ENCODE data around the gene OSBPL10. TPM values are rescaled to one million over a fixed set of nuclear protein-coding genes. Genes with fewer than 3 reads are reported as not detected.
A peak's percentile ranks its signal among the peaks of the same experiment; 100 is the strongest.

OSBPL10 gene
- total RNA-seq, 2 experiments from 2014 or later = 0.09 to 0.22 TPM

DNA sequence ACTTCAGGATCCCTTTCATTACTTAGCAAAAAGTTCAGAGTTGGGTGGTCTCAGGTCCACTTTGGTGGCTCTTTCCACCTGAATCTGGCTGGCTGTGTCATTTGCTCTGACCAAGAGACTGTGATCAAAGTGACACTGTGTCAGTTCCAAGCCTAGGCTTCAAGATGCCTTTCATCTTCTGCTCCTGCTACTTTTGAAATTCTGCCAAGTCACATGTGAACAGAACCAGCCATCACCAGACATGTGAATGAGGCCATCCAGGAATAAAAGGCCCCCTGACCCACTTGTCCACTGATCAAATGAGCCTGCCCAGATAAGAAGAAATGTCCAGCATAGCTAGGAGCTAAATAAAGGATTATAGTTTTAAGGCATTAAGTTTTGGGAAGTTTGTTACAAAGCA is 132.2 kb downstream of the OSBPL10 start:
- Mint-ChIP-seq H3K27ac (no peak overlapping the region), H3K4me1 (no peaks in the 10 kb centered on the region), H3K4me3 (no peak overlapping the region), H3K27me3 (no peaks in the 10 kb centered on the region), H3K9me3 (no peaks in the 10 kb centered on the region), H3K36me3 (no peaks in the 10 kb centered on the region)
- ATAC-seq (ENCODE audit: low read depth) = no peak
- no peak for DNase-seq
- POLR2A ChIA-PET = no interaction called here

DNA sequence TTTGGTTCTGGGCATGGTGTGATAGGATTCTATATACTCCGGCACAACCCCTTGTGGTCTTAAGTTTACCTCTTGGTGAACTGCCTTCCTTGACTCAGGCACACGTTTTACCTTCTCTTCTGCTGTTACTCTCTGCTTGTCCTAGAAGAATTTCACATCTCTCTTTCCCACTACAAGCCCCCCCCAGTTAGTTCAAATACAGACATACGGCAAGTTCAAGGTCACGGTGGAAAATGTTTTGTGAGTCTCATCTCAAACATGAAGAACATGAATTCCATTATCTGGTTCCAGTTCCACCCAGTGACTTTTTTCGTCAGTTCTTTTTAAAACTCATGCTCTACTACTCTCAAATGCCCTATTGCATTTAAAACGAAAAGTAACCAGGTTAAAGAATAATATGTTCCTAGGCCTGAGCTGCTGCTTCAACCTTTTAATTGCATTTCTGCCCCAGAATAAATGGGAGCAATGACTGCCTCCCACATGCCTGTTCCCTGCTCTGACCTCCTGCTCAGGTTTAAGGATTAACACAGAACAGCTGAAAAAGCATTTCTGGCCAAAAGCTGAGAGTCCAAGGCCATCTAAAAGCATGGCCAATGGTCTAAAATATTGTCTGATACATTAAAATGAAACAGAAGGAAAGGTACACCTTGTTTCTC is 132.8 kb downstream of the OSBPL10 start:
- no peaks in the 10 kb centered on the region for H3K27me3 Mint-ChIP-seq
- H3K4me1 Mint-ChIP-seq = no peaks in the 10 kb centered on the region
- no peaks in the 10 kb centered on the region for H3K36me3 Mint-ChIP-seq
- H3K27ac Mint-ChIP-seq = no peak overlapping the region
- no peak for ATAC-seq (ENCODE audit: low read depth)
- DNase-seq = no peak
- no peaks in the 10 kb centered on the region for H3K9me3 Mint-ChIP-seq
- POLR2A ChIA-PET = no interaction called here
- no peak overlapping the region for H3K4me3 Mint-ChIP-seq

DNA sequence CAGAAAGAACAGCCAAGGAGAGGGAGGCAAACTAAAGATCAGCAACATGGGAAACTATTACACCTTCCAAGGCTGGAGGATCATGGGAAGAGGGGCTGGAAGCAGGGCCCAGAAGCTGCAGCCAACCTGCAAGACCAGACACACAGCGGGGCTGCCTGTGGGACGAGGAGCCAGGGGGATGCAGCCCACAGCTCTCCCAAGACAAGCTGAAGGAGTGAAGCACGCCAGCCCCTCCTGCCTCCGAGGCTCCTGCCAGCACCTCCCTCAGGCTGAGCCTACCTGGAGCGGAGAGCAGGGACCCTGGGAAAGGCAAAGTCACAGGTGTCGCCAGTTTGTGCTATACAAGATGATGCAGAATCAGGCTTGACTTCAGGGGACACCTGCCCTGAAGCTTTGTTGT is 133.3 kb downstream of the OSBPL10 start:
- no peak overlapping the region for H3K4me3 Mint-ChIP-seq
- ATAC-seq (ENCODE audit: low read depth) (no peak), DNase-seq (no peak)
- H3K27ac Mint-ChIP-seq = no peak overlapping the region
- POLR2A ChIA-PET = no interaction called here
- H3K27me3 Mint-ChIP-seq = no peaks in the 10 kb centered on the region
- no peaks in the 10 kb centered on the region for H3K9me3 Mint-ChIP-seq
- H3K36me3 Mint-ChIP-seq = no peaks in the 10 kb centered on the region
- no peaks in the 10 kb centered on the region for H3K4me1 Mint-ChIP-seq

DNA sequence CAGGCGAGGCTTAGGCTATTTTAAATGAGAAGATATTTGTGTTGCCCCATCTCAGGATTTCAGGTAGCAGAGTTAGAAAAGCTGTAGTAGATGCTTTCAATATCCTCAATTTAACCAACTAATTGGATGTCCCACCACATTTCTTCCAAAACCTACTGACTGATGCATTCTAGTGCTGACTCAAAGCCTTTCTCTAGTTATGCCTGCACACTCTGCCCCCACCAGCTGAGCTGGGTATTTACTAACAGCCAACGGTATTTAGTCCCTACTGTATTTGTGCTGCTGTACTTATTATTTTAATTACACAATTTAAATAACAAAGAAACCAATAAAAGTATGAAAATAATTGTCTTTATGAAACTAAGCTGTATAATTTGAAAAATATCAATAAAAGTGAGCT is 139.5 kb downstream of the OSBPL10 start:
- H3K4me3 Mint-ChIP-seq = no peak overlapping the region
- no peaks in the 10 kb centered on the region for H3K36me3 Mint-ChIP-seq
- H3K27me3 Mint-ChIP-seq = no peaks in the 10 kb centered on the region
- no peaks in the 10 kb centered on the region for H3K4me1 Mint-ChIP-seq
- DNase-seq (no peak), ATAC-seq (ENCODE audit: low read depth) (no peak)
- H3K27ac Mint-ChIP-seq = no peak overlapping the region
- POLR2A ChIA-PET = no interaction called here
- no peaks in the 10 kb centered on the region for H3K9me3 Mint-ChIP-seq

DNA sequence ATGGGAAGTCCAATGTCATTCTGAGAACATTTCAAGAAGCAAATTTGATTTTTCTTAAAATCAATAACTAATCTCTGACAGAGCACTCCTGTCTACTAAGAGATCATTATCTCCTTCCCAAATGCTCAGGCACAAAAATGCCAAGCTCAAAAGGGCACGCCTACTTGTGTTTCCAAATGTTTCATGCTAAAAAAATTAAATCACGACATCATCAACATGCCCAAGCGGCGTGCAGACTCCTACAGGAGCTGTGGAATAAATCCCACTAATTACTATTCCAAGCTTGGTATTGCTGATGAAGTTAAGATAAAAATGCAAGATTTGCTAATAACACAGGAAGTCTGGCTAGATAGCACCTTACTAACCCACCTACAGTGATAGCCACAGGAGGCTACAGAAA is 140.8 kb downstream of the OSBPL10 start:
- DNase-seq (no peak), ATAC-seq (ENCODE audit: low read depth) (no peak)
- Mint-ChIP-seq H3K36me3 (no peaks in the 10 kb centered on the region), H3K4me3 (no peak overlapping the region), H3K27me3 (no peaks in the 10 kb centered on the region), H3K4me1 (no peaks in the 10 kb centered on the region), H3K27ac (no peak overlapping the region), H3K9me3 (no peaks in the 10 kb centered on the region)
- POLR2A ChIA-PET = no interaction called here

DNA sequence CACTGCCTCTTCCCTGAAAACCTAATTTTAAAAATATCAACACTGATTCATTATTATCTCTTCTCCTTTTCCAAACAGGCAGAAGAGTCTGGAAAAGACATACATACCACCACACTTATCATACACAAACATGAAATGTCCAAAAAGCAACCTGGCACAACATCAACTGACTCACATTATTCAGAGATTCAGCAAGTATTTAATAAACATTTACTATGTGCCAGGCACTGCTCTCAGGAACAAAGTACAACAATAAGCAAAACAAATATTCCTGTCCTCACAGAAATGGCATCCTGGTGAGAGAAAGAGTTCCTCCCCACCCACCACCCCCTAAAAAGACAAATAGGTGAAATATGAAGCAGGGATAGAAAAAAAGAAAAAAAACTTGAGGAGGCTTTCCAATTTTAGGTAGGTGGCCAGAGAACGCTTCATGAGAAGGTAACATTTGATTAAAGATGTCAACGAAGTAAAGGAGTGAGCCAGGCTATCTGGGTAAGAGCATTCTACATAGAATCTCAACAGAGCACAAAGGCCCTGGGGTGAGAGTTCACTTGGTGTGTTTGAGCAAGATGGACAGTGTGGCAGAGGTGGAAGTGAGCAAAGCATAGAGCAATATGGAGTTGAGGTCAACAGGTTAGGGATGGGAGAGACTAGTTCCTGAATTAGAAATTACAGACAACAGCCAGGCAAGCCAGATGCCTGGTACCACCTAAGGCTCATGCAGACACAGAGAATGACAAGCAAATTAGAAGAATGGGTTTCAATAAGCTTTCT is 141.7 kb downstream of the OSBPL10 start:
- POLR2A ChIA-PET = no interaction called here
- ATAC-seq (ENCODE audit: low read depth) (no peak), DNase-seq (no peak)
- Mint-ChIP-seq H3K4me1 (no peaks in the 10 kb centered on the region), H3K4me3 (no peak overlapping the region), H3K27me3 (no peaks in the 10 kb centered on the region), H3K36me3 (no peaks in the 10 kb centered on the region), H3K9me3 (no peaks in the 10 kb centered on the region), H3K27ac (no peak overlapping the region)

DNA sequence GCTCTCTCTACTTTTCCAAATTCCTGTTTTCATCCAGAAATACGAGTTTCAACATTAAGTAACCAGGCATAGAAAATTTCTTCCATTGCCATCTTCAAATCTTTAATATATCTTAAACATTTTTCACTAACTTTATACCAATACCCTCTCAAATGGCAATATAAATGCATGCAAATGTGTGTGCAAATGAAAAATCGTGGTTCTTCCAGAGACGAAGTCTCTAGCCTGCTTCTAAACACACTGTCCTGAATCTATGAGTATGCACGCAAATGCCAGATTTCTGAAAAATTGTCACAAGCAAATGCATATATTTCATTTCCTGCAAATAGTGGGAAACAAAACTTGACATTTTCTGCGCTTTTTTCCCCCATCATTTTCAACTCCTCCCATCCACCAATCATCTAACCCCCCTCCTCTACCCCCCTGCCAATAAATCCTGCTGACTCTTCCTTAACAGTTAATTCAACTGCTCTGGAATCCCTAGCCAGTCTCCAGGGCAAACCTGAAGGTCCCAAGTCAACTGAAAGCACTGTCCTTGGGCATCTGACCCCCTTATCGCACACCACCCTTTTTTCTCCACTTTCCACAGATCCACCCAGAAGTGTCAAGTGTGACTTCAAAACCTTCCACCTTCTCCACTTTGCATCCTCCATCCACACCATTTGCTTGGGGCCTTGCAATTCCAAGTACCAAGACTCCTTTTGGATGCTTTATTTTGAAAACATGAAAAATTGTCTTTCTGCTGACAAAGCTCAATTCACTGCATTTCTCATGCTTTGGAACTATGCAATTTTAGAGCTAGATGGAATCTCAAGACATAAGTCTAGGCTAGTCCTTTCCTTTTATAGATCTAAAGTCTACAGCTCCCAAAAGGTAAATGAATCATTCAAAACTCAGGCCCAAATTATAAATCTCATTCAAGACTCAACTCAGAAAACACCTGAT is 144.7 kb downstream of the OSBPL10 start:
- DNase-seq (no peak), ATAC-seq (ENCODE audit: low read depth) (no peak)
- no peak overlapping the region for H3K27ac Mint-ChIP-seq
- no peaks in the 10 kb centered on the region for H3K27me3 Mint-ChIP-seq
- no peak overlapping the region for H3K4me3 Mint-ChIP-seq
- no peaks in the 10 kb centered on the region for H3K36me3 Mint-ChIP-seq
- POLR2A ChIA-PET = no interaction called here
- no peaks in the 10 kb centered on the region for H3K9me3 Mint-ChIP-seq
- H3K4me1 Mint-ChIP-seq = no peaks in the 10 kb centered on the region

DNA sequence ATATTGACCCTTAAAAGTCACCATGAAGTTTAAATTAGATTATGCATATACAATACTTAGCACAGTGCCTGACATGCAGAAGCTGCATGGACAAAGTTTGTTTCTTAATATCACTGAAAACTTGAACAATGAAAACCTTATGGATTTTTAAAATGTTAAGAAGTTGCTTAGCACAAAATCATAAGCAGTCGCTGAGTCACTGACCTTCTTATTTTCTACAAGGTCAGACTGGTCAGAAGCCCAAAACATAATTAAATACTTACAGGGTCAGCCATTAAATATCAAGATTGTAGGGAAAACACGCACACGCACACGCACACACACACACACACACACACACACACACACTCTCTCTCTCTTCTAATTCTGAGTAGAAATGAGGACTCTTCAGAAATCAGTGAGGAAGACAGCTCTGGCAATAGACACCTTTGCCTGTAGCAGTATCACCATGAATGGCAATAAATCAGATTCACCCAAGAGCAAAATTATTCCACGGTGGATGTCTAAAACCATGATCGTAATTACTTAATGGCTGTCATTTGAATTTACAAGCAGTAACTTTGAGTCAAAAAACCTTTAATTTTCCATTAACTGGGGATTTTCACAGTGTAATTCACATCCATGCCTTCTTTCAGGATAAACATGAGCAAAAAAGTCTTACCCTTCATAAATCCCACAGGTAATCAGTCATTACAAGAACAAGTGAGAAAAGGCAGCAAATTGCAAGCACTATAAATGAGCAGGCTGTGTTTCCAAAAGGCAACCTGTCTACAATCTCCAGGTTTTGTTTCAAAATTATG is 147.5 kb downstream of the OSBPL10 start:
- DNase-seq (no peak), ATAC-seq (ENCODE audit: low read depth) (no peak)
- POLR2A ChIA-PET = no interaction called here
- Mint-ChIP-seq H3K27ac (no peak overlapping the region), H3K4me1 (peaks cover 6% of the 10 kb centered on the region), H3K36me3 (no peaks in the 10 kb centered on the region), H3K27me3 (no peaks in the 10 kb centered on the region), H3K9me3 (no peaks in the 10 kb centered on the region), H3K4me3 (no peak overlapping the region)

DNA sequence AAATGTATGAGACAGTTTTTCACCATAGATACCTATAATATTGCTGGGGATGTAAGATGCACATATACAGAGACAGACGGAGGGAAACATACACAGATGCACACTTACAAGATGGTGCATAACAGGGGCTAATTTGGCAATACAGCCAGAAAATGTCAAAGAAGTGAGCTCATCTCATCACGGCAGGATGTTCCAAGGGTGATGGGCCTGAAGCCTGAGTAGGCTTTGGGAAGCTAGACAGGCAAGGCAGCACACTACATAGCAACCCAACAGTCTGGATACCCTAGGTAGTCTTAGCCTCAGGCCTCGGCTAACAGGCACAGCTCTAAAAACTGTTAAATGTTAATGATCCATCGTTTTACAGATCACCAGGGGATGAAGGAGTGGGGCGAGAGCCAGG is 148.5 kb downstream of the OSBPL10 start:
- Mint-ChIP-seq H3K36me3 (no peaks in the 10 kb centered on the region), H3K27me3 (no peaks in the 10 kb centered on the region), H3K4me3 (no peak overlapping the region), H3K9me3 (no peaks in the 10 kb centered on the region), H3K27ac (no peak overlapping the region), H3K4me1 (peaks cover 6% of the 10 kb centered on the region)
- POLR2A ChIA-PET = no interaction called here
- DNase-seq (no peak), ATAC-seq (ENCODE audit: low read depth) (no peak)

DNA sequence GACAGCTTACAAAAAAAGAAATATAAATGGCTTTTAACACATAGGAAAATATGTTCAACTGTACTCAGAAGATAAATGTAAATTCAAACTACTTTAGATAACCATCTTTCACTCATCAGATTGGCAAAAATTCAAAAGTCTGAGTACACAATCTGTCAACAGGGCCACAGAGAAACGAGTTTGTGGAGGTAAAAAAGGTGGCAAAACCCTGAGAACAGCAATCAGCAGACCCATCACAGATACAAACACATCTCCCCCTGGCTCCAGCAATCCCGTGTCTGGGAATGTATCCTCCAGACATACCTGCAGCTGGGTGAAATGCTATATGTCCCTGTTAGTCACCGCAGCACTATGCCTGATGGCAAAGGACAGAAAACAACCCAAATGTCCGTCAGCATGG is 149.5 kb downstream of the OSBPL10 start:
- POLR2A ChIA-PET = no interaction called here
- Mint-ChIP-seq H3K27me3 (no peaks in the 10 kb centered on the region), H3K36me3 (no peaks in the 10 kb centered on the region), H3K4me1 (peaks cover 6% of the 10 kb centered on the region), H3K4me3 (no peak overlapping the region), H3K27ac (no peak overlapping the region), H3K9me3 (no peaks in the 10 kb centered on the region)
- DNase-seq = no peak
- ATAC-seq (ENCODE audit: low read depth) = no peak

DNA sequence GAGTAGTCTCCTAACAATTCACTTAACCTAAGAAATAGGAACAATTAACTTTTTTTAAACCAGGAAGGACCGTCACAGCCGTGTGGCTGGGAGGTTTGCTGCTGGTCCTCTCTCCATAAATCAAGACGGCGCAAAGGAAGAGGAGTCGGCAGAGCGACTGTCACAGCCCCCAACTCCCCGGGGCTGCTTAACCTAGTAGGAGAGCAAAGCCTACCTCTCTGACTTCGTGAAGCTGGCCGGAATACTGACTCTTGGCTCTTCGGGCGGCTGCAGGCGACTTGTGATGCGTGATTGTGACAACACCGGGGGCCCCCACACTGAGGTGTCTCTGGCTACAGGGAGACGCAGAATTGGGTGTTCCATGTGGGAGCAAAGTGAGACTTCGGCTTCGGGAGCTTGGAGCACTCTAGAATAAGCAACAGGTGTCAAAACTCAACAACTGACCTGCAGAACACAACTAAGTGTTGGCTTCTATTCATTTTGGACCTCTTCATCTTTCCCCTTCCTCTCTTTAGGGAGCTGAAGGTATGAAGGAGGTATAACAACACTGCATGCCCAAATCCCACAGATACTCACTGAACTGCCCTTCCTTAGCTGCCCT is 151.1 kb downstream of the OSBPL10 start:
- POLR2A ChIA-PET = no interaction called here
- no peaks in the 10 kb centered on the region for H3K36me3 Mint-ChIP-seq
- H3K27ac Mint-ChIP-seq = no peak overlapping the region
- no peak overlapping the region for H3K4me3 Mint-ChIP-seq
- H3K4me1 Mint-ChIP-seq = peaks cover 6% of the 10 kb centered on the region
- no peak for ATAC-seq (ENCODE audit: low read depth)
- H3K27me3 Mint-ChIP-seq = no peaks in the 10 kb centered on the region
- no peaks in the 10 kb centered on the region for H3K9me3 Mint-ChIP-seq
- no peak for DNase-seq

DNA sequence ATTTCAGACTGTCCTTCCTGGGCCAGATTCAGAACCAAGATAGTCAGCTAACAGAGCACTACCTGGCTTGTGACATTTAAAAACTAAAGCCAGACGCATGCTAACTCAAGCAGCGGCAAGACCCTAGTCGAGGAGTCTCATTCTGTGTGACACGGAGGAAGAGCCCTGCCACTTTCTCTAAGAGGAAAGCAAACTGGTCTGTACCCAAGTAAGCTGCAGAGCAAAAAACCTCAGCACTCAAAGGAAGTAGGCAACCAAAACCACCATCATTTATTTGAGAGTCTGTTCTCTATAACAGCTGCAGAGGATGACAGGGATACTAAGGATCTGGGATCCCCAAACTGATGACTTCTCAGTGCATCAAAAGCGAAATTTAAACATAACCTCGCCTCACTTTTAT is 152.1 kb downstream of the OSBPL10 start:
- DNase-seq (no peak), ATAC-seq (ENCODE audit: low read depth) (peak; percentile 61)
- Mint-ChIP-seq H3K4me1 (peaks cover 6% of the 10 kb centered on the region), H3K27ac (peak overlapping the region; percentile 44), H3K9me3 (peaks cover 2% of the 10 kb centered on the region), H3K4me3 (peak overlapping the region; percentile 28), H3K36me3 (no peaks in the 10 kb centered on the region), H3K27me3 (peaks cover 3% of the 10 kb centered on the region)
- POLR2A ChIA-PET = no interaction called here

DNA sequence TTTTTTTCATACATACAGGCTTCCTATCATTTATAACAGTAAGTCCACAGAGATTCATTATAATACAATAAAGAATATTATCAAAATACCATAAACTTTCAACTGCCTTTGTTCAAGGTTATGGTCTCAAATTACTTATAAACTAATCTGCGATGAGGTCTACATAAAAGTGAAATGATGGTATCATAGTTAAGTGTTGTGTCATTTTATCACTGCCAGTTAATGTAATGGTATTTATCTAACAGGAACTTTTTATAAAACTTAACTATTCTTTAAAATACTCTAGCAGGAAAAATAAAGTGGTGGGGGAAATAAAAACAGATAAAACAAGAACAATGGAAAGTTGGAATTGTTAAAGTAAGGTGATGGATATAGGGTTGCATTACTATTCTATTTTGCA is 153.1 kb downstream of the OSBPL10 start:
- POLR2A ChIA-PET = no interaction called here
- Mint-ChIP-seq H3K4me3 (no peak overlapping the region), H3K9me3 (peaks cover 2% of the 10 kb centered on the region), H3K27me3 (peaks cover 3% of the 10 kb centered on the region), H3K27ac (no peak overlapping the region), H3K4me1 (peaks cover 6% of the 10 kb centered on the region), H3K36me3 (no peaks in the 10 kb centered on the region)
- no peak for DNase-seq
- ATAC-seq (ENCODE audit: low read depth) = no peak
